ENCODE data around the gene PLA2G4F.
A peak's percentile ranks its signal among the peaks of the same experiment; 100 is the strongest.

Gene PLA2G4F

GRCh38 chr15:42182961-42183360 lies 26.5 kb upstream of the PLA2G4F start:
- peaks cover 55% of the 10 kb centered on the region for H3K36me3 Mint-ChIP-seq (ENCODE audit: low read depth)

GRCh38 chr15:42182328-42182886 lies 26.0 kb upstream of the PLA2G4F start:
- no peaks in the 10 kb centered on the region for H3K27me3 Mint-ChIP-seq (ENCODE audit: low read depth)
- no peak for DNase-seq (ENCODE audit: low spot score)
- no peaks in the 10 kb centered on the region for H3K9me3 Mint-ChIP-seq
- H3K27ac Mint-ChIP-seq: no peak overlapping the region
- no peak overlapping the region for H3K4me3 Mint-ChIP-seq
- H3K4me1 Mint-ChIP-seq (ENCODE audit: low read depth): no peaks in the 10 kb centered on the region
- peaks cover 52% of the 10 kb centered on the region for H3K36me3 Mint-ChIP-seq (ENCODE audit: low read depth)

More at GRCh38 chr15:42182961-42183360, 26.5 kb upstream of the PLA2G4F start:
- no peaks in the 10 kb centered on the region for H3K27me3 Mint-ChIP-seq (ENCODE audit: low read depth)
- H3K9me3 Mint-ChIP-seq: no peaks in the 10 kb centered on the region
- DNase-seq (ENCODE audit: low spot score): no peak
- no peak overlapping the region for H3K4me3 Mint-ChIP-seq
- H3K27ac Mint-ChIP-seq: no peak overlapping the region
- no peaks in the 10 kb centered on the region for H3K4me1 Mint-ChIP-seq (ENCODE audit: low read depth)

- DNase-seq (ENCODE audit: low spot score): no peak
- Mint-ChIP-seq H3K9me3 (no peaks in the 10 kb centered on the region), H3K4me1 (ENCODE audit: low read depth) (no peaks in the 10 kb centered on the region), H3K27ac (no peak overlapping the region), H3K27me3 (ENCODE audit: low read depth) (no peaks in the 10 kb centered on the region), H3K36me3 (ENCODE audit: low read depth) (peaks cover 41% of the 10 kb centered on the region), H3K4me3 (no peak overlapping the region)
Observed at GRCh38 chr15:42178056-42178455, 21.6 kb upstream of the PLA2G4F start.

- Mint-ChIP-seq H3K27me3 (ENCODE audit: low read depth) (no peaks in the 10 kb centered on the region), H3K9me3 (no peaks in the 10 kb centered on the region), H3K27ac (no peak overlapping the region), H3K4me3 (no peak overlapping the region), H3K36me3 (ENCODE audit: low read depth) (peaks cover 45% of the 10 kb centered on the region), H3K4me1 (ENCODE audit: low read depth) (peaks cover 13% of the 10 kb centered on the region)
- DNase-seq (ENCODE audit: low spot score): no peak
Observed at GRCh38 chr15:42175671-42176070, 19.2 kb upstream of the PLA2G4F start.

- no peaks in the 10 kb centered on the region for H3K9me3 Mint-ChIP-seq
- no peak for DNase-seq (ENCODE audit: low spot score)
- H3K36me3 Mint-ChIP-seq (ENCODE audit: low read depth): peaks cover 47% of the 10 kb centered on the region
- H3K4me3 Mint-ChIP-seq: no peak overlapping the region
- H3K4me1 Mint-ChIP-seq (ENCODE audit: low read depth): peaks cover 13% of the 10 kb centered on the region
- no peak overlapping the region for H3K27ac Mint-ChIP-seq
- H3K27me3 Mint-ChIP-seq (ENCODE audit: low read depth): no peaks in the 10 kb centered on the region
Observed at GRCh38 chr15:42172475-42172874, 16.0 kb upstream of the PLA2G4F start.

- no peak for DNase-seq (ENCODE audit: low spot score)
- Mint-ChIP-seq H3K36me3 (ENCODE audit: low read depth) (peaks cover 50% of the 10 kb centered on the region), H3K27me3 (ENCODE audit: low read depth) (no peaks in the 10 kb centered on the region), H3K4me3 (no peak overlapping the region), H3K9me3 (no peaks in the 10 kb centered on the region), H3K27ac (peak overlapping the region; percentile 35), H3K4me1 (ENCODE audit: low read depth) (peaks cover 13% of the 10 kb centered on the region)
Observed at GRCh38 chr15:42171795-42172194, 15.4 kb upstream of the PLA2G4F start.

- no peak for DNase-seq (ENCODE audit: low spot score)
- Mint-ChIP-seq H3K27ac (peak overlapping the region; percentile 23), H3K4me3 (no peak overlapping the region), H3K36me3 (ENCODE audit: low read depth) (peaks cover 52% of the 10 kb centered on the region), H3K4me1 (ENCODE audit: low read depth) (peaks cover 13% of the 10 kb centered on the region), H3K9me3 (no peaks in the 10 kb centered on the region), H3K27me3 (ENCODE audit: low read depth) (no peaks in the 10 kb centered on the region)
Observed at GRCh38 chr15:42171122-42171521, 14.7 kb upstream of the PLA2G4F start.

- no peaks in the 10 kb centered on the region for H3K9me3 Mint-ChIP-seq
- H3K4me1 Mint-ChIP-seq (ENCODE audit: low read depth): peaks cover 4% of the 10 kb centered on the region
- H3K36me3 Mint-ChIP-seq (ENCODE audit: low read depth): peaks cover 65% of the 10 kb centered on the region
- DNase-seq (ENCODE audit: low spot score): no peak
- H3K4me3 Mint-ChIP-seq: no peak overlapping the region
- no peaks in the 10 kb centered on the region for H3K27me3 Mint-ChIP-seq (ENCODE audit: low read depth)
- H3K27ac Mint-ChIP-seq: no peak overlapping the region
Observed at GRCh38 chr15:42166225-42166940, 9.9 kb upstream of the PLA2G4F start.

- H3K36me3 Mint-ChIP-seq (ENCODE audit: low read depth): peaks cover 60% of the 10 kb centered on the region
Observed at GRCh38 chr15:42165106-42165505, 8.7 kb upstream of the PLA2G4F start.

GRCh38 chr15:42163947-42164550 lies 7.6 kb upstream of the PLA2G4F start:
- Mint-ChIP-seq H3K36me3 (ENCODE audit: low read depth) (peaks cover 56% of the 10 kb centered on the region), H3K27ac (no peak overlapping the region), H3K4me1 (ENCODE audit: low read depth) (no peaks in the 10 kb centered on the region), H3K4me3 (no peak overlapping the region), H3K27me3 (ENCODE audit: low read depth) (no peaks in the 10 kb centered on the region), H3K9me3 (no peaks in the 10 kb centered on the region)
- no peak for DNase-seq (ENCODE audit: low spot score)

More at GRCh38 chr15:42165106-42165505, 8.7 kb upstream of the PLA2G4F start:
- H3K27ac Mint-ChIP-seq: no peak overlapping the region
- no peaks in the 10 kb centered on the region for H3K4me1 Mint-ChIP-seq (ENCODE audit: low read depth)
- H3K27me3 Mint-ChIP-seq (ENCODE audit: low read depth): no peaks in the 10 kb centered on the region
- no peak for DNase-seq (ENCODE audit: low spot score)
- H3K9me3 Mint-ChIP-seq: no peaks in the 10 kb centered on the region
- no peak overlapping the region for H3K4me3 Mint-ChIP-seq

GRCh38 chr15:42163291-42163690 lies 6.9 kb upstream of the PLA2G4F start:
- Mint-ChIP-seq H3K4me1 (ENCODE audit: low read depth) (no peaks in the 10 kb centered on the region), H3K36me3 (ENCODE audit: low read depth) (peaks cover 59% of the 10 kb centered on the region), H3K27ac (no peak overlapping the region), H3K27me3 (ENCODE audit: low read depth) (no peaks in the 10 kb centered on the region), H3K4me3 (no peak overlapping the region), H3K9me3 (no peaks in the 10 kb centered on the region)
- DNase-seq (ENCODE audit: low spot score): no peak

GRCh38 chr15:42160136-42160535 lies 3.7 kb upstream of the PLA2G4F start:
- Mint-ChIP-seq H3K27ac (no peak overlapping the region), H3K36me3 (ENCODE audit: low read depth) (peaks cover 37% of the 10 kb centered on the region), H3K9me3 (no peaks in the 10 kb centered on the region), H3K4me1 (ENCODE audit: low read depth) (no peaks in the 10 kb centered on the region), H3K27me3 (ENCODE audit: low read depth) (no peaks in the 10 kb centered on the region), H3K4me3 (no peak overlapping the region)
- no peak for DNase-seq (ENCODE audit: low spot score)

- no peak for DNase-seq (ENCODE audit: low spot score)
- H3K27me3 Mint-ChIP-seq (ENCODE audit: low read depth): no peaks in the 10 kb centered on the region
- no peak overlapping the region for H3K4me3 Mint-ChIP-seq
- no peak overlapping the region for H3K27ac Mint-ChIP-seq
- peaks cover 32% of the 10 kb centered on the region for H3K36me3 Mint-ChIP-seq (ENCODE audit: low read depth)
- no peaks in the 10 kb centered on the region for H3K9me3 Mint-ChIP-seq
- no peaks in the 10 kb centered on the region for H3K4me1 Mint-ChIP-seq (ENCODE audit: low read depth)
Observed at GRCh38 chr15:42159381-42160015, 3.1 kb upstream of the PLA2G4F start.

GRCh38 chr15:42158941-42159340 lies 2.5 kb upstream of the PLA2G4F start:
- H3K27me3 Mint-ChIP-seq (ENCODE audit: low read depth): no peaks in the 10 kb centered on the region
- no peaks in the 10 kb centered on the region for H3K4me1 Mint-ChIP-seq (ENCODE audit: low read depth)
- no peaks in the 10 kb centered on the region for H3K9me3 Mint-ChIP-seq
- no peak overlapping the region for H3K4me3 Mint-ChIP-seq
- no peak for DNase-seq (ENCODE audit: low spot score)
- no peak overlapping the region for H3K27ac Mint-ChIP-seq
- peaks cover 28% of the 10 kb centered on the region for H3K36me3 Mint-ChIP-seq (ENCODE audit: low read depth)
